ENCODE measurements around the gene NUCKS1.

Gene NUCKS1

DNA sequence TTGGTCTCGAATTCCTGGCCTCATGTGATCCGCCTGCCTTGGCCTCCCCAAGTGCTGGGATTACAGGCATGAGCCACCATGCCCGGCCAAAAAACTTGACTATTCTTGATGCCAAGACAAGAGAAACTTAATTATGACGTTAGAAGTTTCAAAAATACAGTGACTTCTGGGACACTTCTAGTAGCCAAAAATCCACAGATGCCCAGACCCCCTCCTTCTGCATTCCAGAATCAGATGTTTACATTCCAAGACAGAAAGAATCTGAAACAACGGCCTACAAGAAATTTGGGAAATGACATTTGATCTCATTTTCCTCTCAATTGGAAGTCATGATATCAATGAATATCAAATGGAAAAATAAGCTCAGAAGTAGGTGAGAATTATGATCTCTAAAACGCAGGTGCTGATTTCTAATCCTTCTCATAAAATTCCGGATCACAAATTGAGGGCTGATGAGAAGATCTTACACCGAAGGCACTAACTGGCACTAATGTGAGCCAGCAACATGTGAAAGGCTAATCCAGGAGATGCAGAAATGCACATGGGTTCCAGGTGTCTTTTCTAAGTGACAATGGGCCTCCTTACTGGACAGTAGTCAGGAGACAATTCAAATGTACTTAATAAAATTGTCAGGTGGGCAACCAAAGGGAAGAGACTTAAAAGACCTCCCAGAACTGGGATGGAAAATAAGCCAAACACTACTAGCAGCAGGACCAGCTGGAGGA lies 19.8 kb upstream of the NUCKS1 start:
- DNase-seq: no peak

DNA sequence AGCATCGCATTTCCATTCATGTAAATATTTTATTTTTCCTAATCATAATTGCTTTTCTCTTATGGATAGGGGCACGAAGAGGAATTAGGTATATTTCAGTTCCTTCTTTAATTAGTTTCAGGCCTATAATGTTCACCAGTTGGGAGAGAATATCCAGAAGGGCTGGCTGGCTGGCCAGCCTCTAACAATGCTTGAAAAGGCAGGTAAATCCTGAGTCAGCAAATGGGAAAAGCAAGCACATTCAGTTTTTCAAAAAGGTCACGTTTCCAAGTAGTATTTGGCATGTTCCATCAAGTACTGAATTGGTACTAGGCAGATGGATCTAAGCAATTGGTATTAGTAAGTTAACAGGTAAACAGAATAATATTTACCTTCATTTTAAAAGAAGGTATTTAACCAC lies 17.3 kb upstream of the NUCKS1 start:
- DNase-seq: no peak

DNA sequence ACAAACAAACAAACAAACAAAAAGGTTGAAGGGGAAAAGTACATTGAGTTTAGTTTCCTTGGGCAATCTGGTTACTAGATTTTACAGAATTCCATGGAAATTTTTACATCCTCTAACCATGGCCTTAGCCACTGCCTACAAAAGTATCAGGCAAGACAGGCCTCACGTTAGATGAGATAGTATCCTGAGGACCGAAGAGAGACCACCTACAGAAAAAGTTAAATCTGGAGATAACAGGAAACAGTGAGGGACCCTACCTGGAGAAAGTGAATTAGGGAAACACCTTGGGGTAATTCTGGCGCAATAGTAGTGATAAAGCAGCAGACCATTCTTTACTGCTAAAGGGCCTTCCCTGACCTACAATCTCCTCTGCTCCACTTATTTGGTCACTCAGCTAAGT lies 16.6 kb upstream of the NUCKS1 start:
- DNase-seq: no peak

DNA sequence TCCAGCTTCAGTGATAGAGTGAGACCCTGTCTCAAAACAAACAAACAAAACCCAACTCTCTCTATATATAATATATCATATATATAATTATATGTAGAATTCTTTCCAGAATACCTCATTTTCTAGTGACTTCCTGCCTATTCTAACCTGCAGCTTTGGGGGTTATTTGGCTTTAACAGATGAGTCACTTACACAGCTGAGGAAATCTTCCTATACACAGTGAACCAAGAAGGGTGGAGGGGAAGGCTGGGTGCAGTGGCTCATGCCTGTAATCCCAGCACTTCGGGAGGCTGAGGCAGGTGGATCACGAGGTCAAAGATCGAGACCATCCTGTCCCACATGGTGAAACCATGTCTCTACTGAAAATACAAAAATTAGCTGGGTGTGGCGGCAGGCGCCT lies 16.1 kb upstream of the NUCKS1 start:
- DNase-seq: no peak

DNA sequence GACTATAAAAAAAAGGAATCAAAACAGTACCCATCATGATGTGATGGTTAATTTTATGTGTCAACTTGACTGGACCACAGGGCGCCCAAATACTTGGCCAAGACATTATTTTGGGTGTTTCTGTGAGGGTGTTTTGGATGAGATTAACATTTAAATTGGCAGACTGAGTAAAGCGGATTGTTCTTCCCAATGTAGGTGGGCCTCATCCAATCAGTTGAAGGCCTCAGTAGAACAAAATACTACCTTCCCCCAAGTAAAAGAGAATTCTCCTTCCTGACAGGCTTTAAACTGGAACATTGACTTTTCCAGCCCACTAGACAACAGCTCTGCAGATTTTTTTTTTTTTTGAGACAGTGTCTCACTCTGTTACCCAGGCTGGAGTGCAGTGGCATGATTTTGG lies 14.6 kb upstream of the NUCKS1 start:
- no peak for DNase-seq

DNA sequence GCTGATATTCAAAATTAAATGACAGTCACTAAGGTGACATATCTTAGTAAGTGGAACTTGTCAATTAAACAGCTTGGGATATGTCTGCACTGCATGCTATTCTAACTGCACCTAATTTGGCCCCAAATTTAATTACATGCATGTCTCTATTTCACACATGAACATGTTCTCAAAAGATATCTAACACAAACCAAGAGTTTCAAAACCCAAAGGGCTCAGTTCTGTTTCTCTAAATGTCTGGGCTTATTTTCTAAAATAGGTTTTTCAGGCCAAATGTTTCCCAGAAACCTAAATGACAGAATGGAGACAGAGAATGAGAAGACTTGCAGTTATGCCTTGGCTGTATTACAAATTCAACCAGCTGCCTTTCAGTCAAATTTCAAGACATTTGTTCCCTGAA lies 14.0 kb upstream of the NUCKS1 start:
- DNase-seq: no peak

DNA sequence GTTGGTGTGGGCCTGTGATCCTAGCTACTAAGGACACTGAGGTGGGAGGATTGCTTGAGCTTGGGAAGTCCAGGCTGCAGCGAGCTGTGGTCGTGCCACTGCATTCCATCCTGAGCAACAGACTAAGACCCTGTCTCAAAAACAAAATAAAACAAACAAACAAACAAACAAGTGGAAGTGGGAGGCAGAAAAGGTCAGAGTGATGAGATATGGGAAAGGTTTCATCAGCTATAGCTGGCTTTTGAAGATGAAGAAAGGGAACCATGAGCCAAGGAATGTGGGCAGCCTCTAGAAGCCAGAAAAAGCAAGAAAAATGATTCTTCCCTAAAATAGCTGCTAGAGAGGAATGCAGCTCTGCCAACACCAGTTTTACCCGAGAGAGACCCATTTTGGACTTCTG lies 10.6 kb upstream of the NUCKS1 start:
- DNase-seq: no peak

DNA sequence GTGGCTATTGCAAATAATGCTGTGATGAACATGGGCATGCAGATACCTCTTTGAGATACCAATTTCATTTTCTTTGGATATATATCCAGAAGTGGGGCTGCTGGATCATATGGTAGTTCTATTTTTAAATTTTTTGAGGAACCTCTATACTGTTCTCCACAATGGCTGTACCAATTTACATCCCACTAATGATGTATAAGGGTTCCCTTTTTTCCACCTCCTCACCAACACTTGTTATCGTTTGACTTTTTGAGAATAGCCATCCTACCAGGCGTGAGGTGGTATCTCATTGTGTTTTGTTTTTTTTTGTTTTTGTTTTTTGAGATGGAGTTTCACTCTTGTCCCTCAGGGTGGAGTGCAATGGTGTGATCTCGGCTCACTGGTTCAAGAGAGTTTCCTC lies 6.6 kb upstream of the NUCKS1 start:
- no peak for DNase-seq

DNA sequence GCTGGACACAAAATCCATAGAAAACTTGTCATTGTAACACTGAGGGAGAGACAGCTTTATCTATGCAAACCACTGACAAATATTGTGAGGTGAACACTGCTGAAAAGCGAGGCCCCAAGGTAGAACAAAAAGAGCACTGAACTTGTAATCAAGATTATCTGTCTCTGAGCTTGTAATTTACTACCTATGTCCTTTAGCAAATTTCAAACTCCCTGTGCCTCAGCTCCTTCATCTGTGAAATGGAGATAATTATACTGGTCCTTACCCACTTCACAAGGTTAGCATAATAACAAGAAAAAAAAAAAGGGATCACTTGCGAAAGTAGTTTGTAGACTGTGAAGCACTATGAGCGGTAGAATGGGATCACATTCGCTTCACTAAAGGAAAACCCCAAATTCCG lies 4.9 kb upstream of the NUCKS1 start:
- no peak for DNase-seq

DNA sequence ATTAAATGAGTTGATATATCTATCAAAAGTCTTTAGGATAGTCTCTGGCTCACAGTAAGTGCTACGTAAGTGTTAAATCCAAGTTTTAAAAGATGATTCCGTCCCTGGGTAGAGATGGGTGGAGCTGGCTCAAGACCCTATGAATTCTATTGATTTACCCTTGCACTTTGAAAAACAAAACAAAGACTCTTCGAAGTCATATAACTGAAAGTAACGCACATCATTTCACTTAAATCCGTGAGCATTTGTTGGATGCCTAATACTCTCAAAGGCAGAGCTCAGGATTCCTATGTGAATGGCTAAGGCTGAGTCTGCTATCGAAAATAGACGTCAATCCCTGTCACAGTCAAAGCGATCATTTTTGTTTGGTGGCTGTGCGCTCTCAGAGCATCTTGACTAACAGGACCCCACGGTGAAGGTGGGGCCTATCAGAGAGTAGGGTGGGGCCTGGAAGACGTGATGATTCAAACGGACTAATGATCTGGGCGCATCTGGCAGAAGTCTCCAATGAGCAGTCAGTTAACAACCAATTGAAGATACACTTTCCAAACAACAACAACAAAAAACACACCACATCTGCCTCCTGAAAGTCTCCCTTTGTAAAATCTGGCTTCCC lies 1.2 kb upstream of the NUCKS1 start:
- DNase-seq: no peak

DNA sequence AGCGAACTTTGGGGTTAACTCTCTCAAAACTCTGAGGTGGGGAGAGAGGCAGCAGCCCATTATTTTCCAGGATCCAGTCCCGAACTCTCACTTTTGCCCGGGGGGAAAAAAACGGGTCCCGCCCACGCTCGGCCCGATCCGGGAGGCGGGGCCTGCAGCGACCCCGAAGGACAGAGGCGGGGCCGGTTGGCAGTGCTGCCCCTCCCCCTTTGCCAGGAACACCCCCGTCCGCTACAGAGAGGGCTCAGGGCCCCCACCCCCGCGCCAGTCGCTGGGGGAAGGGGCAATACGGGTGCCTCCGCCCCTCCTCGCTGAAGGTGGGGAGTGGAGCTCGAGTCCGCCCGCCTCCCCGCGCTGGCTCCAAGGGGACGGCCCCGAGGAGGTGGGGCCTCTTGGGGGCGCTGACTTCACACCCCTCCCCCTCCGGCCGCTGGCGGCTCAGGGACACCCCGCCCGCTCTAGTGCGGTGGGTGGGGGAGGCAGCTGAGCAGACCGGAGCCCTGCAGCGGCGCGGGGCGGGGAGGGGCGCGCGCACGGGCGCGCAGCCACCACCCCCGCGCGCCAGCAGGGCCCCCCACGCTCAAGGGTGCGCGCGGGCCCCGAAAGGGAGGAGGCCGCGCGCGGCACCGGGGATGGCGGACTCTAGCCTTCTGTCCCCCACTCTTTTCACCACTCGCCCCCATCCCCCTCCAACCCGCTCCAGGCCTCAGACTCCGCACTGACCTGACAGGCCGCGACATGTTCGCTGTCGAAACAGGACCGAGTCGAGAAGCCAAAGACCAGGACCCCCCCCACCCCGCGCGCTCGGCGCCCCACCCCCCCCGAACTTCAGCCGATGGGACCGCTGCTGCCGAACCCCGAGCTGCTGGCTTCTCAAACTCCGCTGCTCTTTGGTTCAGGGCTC lies 496 bp downstream of the NUCKS1 start:
- DNase-seq: peak; percentile 92

DNA sequence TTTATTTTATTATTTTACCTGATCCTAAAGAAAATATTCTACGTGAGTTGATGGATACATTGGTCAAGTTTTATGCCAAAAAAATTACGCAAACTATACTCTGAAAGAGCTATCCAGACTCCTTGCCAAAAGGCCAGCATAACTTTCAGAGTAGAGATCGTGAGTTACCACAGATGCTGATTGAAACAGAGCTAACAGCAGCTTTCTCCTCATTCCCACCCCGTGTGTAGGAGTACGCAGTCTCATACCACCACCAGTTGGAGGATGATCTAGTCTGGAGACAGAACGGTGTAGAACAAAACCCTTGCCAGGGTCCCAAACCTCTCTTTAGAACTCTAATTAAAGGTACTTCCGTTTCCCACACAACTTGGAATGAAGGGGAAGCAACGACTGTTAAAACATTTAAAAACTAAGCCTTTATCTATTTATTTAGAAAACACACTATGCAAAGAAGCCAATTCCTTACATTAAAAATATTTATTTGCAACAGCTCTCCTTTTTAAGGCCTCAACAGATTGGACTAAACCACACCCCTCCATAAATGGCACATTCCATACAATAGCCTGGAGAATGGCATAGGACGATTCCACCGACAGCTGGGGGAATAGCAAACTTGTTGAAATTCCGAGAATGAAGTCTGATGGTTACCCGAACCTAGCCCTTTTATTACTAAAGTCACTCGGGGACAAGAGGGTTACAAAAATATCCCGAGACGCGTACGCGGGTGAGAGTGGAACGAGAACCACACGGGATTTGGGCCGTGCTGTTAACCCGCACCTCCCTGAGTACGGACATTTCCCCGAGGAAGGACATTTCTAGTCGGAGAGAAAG lies 1.4 kb downstream of the NUCKS1 start:
- no peak for DNase-seq

DNA sequence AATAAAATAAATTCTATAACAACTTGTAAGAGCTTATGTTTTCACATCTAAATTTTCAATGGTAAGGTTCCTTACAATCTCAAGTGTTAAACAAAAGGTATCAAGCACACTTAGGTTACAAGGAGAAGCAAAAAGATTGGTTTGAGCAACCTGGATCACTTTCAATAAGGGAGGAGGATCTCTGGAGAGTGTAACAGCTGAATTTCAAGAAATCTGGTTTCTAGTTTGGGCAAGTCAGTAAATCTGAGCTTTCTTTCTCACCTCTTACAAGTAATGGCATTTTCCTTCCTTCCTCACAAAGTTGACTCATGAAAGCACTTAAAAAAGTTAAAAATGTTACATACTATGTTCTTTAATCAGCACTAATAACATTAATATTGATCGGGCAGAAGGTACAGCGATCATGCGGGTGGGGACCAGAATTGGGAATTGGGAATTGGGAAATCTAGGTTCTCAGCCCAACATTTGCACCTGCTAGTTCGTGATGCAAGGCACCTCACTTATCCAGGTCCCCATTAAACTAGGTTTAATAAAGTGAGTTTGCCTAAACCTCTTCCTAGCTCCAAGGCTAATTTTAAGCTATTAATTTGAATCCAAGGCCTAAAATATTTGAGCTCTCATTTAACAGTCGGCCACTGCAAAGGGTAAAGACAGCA lies 3.1 kb downstream of the NUCKS1 start:
- no peak for DNase-seq

DNA sequence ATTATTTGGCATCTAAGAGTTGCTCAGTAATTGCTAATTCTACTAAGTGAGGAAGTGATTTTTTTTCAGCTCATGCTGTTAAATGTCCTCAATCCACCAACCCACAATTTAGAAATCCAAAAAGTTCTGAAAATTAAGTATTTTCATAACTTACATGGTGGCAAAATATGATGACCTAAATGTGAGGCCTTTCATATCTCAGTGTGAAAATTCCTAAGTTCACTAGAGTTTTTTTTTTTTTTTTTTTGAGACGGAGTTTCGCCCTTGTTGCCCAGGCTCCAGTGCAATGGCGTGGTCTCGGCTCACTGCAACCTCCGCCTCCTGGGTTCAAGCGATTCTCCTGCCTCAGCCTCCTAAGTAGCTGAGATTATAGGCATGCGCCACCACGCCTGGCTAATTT lies 5.6 kb downstream of the NUCKS1 start:
- no peak for DNase-seq

DNA sequence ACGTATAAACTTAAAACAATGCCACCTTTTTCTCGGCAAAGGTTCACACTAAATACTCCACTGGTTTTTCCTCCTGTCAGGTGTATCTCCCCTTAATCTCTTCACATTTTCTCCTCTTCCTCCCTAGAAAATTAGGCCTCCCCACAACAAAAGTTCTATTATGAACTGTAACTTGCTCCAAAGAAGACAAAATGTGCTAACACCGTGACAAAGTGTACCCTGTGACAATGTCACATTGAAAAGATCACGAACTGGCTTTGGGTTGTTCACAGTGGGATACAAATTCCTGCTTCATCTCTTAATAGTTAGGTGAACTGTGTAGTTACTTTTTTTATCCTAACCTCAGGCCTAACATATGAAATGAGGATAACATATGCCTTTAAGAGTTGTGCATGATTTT lies 6.0 kb downstream of the NUCKS1 start:
- DNase-seq: no peak

DNA sequence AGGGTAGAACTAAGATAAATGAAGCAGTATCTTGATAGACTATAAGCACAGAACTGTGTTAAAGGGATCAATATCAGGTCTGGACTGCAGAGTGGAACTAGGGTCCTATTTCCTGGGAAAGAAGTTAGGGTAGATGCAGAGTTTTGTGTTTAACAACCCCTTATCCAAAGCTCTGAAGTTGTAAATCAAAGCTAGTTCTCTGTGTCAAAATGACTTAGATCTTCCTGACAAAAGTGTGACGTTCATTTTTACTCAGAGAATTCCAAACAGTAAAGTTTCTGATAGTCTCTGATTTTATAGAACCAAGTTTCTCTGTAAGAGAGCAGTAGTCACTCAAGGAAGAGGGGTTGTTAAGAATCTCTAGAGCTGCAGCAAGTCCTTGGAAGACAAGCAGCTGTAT lies 8.3 kb downstream of the NUCKS1 start:
- no peak for DNase-seq

DNA sequence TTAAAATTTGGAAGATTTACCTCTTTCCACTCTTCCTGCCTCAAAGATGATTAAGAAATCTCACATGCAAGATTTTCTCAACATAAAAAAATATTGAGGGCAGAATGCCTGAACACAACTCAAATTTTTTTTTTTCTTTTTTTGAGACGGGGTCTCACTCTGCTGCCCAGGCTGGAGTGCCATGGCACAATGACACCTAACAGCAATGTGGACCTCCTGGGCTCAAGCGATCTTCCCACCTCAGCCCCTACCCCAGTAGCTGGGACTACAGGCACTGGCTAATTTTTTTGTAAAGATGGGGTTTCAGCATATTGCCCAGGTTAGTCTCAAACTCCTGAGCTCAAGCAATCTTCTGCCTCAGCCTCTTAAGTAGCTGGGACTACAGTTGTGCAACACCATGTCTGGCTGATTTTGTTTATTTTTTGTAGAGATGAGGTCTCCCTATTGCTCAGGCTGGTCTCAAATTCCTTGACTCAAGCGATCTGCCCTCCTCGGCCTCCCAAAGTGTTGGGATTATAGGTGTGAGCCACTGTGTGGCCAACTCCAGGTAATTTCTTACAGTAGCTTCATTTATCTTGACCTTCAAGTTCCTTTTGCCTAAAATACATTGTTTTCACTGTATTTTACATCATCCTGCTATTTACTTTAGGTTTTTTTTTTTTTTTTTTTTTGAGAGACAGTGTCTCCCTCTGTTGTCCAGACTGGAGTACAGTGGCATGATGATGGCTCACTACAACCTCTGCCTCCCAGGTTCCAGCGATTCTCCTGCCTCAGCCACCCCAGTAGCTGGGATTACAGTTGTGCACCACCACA lies 10.4 kb downstream of the NUCKS1 start:
- DNase-seq: no peak

DNA sequence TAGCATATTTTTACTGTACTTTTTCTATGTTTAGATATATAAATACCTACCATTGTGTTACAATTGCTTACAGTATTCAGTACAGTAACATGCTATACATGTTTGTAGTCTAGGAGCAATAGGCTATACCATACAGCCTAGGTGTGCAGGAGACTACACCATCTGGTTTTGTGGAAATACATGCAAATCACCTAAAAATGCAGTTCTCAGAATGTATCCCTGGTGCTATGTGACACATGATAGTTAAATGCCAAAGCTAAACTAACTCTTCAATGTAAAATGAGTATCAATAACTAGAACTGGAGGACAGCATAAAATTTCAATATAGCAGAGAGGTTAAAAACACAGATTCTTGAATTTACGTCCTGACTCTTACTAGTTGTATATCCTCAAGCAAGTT lies 14.8 kb downstream of the NUCKS1 start:
- DNase-seq: no peak

DNA sequence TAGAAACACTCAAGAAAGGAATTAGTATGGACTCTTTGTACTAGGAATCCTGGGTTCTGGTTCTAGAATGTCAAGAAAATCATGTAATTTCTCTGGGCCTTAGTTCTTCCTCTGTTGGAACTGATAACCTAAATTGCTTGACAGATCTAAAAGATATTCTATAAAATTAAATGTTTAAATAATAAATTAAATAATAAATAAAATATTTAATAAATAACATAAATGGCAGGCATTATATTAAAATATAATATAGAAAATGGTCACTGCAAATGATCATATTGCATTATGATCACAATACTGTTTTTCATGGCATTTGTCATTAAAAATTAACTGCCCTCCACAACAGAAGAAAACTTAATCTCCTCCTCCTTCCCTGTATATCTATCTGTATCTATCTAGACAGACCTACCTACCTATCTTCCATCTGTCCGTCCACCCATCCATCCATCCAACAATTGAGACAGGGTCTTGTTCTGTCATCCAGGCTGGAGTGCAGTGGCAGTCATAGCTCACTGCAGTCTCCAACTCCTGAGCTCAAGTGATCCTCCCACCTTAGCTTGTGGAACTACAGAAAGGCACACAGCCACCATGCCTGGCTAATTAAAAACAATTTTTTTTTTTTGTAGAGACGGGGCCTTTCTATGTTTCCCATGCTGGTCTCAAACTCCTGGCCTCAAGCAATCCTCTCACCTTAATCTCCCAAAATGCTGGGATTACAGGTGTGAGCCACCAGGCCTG lies 16.4 kb downstream of the NUCKS1 start:
- DNase-seq: no peak

DNA sequence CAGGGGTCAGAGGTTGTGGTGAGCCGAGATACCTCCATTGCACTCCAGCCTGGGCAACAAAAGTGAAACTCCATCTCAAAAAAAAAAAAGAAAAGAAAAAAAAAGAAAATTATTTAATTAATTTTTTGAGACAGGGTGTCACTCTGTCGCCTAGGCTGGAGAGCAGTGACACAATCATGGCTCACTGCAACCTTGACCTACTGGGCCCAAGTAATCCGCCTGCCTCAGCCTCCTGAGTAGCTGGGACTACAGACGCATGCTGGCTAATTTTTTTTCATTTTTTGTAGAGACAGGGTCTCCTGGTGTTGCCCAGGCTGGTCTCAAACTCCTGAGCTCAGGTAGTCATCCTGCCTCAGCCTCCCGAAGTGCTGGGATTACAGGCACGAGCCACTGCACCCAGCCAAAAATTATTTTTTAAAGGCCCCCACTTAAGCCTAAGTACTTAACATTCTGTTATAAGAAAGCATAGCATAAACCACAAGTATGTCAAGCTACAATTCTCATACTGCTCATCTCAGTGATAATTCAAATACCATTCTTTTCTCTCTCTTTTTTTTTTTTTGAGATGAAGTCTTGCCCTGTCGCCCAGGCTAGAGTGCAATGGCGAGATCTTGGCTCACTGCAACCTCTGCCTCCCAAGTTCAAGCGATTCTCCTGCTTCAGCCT lies 19.9 kb downstream of the NUCKS1 start:
- DNase-seq: no peak
